IPS-11a (cell line): ENCODE measurements around the gene ATP2B1.

ENCODE experiments used
- H3K4me3 ChIP-seq: one replicate; pipeline ENCODE4 v1.5.1; 2013; ENCODE audit warnings: low read depth, low read length, control low read depth

Gene ATP2B1

GRCh38 chr12:89662623-89663022, 46.0 kb downstream of the ATP2B1 start:
- H3K4me3 ChIP-seq, result no peak overlapping the region

GRCh38 chr12:89661706-89662330, 46.8 kb downstream of the ATP2B1 start:
- no peak overlapping the region for H3K4me3 ChIP-seq

- H3K4me3 ChIP-seq, result no peak overlapping the region
Observed at GRCh38 chr12:89657739-89658138, 50.9 kb downstream of the ATP2B1 start.

- no peak overlapping the region for H3K4me3 ChIP-seq
Observed at GRCh38 chr12:89657066-89657465, 51.6 kb downstream of the ATP2B1 start.

- H3K4me3 ChIP-seq, result no peak overlapping the region
Observed at GRCh38 chr12:89655841-89656240, 52.8 kb downstream of the ATP2B1 start.

- no peak overlapping the region for H3K4me3 ChIP-seq
Observed at GRCh38 chr12:89651192-89651591, 57.4 kb downstream of the ATP2B1 start.

- no peak overlapping the region for H3K4me3 ChIP-seq
Observed at GRCh38 chr12:89650239-89650638, 58.4 kb downstream of the ATP2B1 start.

- no peak overlapping the region for H3K4me3 ChIP-seq
Observed at GRCh38 chr12:89649820-89650219, 58.8 kb downstream of the ATP2B1 start.

GRCh38 chr12:89649139-89649538, 59.5 kb downstream of the ATP2B1 start:
- H3K4me3 ChIP-seq, result no peak overlapping the region

- no peak overlapping the region for H3K4me3 ChIP-seq
Observed at GRCh38 chr12:89648211-89648930, 60.3 kb downstream of the ATP2B1 start.

GRCh38 chr12:89645434-89645833, 63.2 kb downstream of the ATP2B1 start:
- H3K4me3 ChIP-seq, result no peak overlapping the region

- no peak overlapping the region for H3K4me3 ChIP-seq
Observed at GRCh38 chr12:89642959-89643358, 65.7 kb downstream of the ATP2B1 start.

- H3K4me3 ChIP-seq, result no peak overlapping the region
Observed at GRCh38 chr12:89636776-89637160, 71.9 kb downstream of the ATP2B1 start.

- H3K4me3 ChIP-seq, result no peak overlapping the region
Observed at GRCh38 chr12:89636052-89636775, 72.4 kb downstream of the ATP2B1 start.

GRCh38 chr12:89634508-89634907, 74.1 kb downstream of the ATP2B1 start:
- no peak overlapping the region for H3K4me3 ChIP-seq

GRCh38 chr12:89632778-89633177, 75.9 kb downstream of the ATP2B1 start:
- H3K4me3 ChIP-seq, result no peak overlapping the region

- H3K4me3 ChIP-seq, result no peak overlapping the region
Observed at GRCh38 chr12:89622115-89622514, 86.5 kb downstream of the ATP2B1 start.

GRCh38 chr12:89621521-89621920, 87.1 kb downstream of the ATP2B1 start:
- no peak overlapping the region for H3K4me3 ChIP-seq

GRCh38 chr12:89619764-89620163, 88.9 kb downstream of the ATP2B1 start:
- H3K4me3 ChIP-seq, result no peak overlapping the region

GRCh38 chr12:89618113-89618862, 90.3 kb downstream of the ATP2B1 start:
- no peak overlapping the region for H3K4me3 ChIP-seq

GRCh38 chr12:89610366-89610765, 98.3 kb downstream of the ATP2B1 start:
- H3K4me3 ChIP-seq, result no peak overlapping the region
